Ascending aorta (tissue), 2 donors: ENCODE data around the gene LRRC75B. TPM values are rescaled to one million over a fixed set of nuclear protein-coding genes. Genes with fewer than 3 reads are reported as not detected.
A peak's percentile ranks its signal among the peaks of the same experiment; 100 is the strongest.
"Not testable (repeated sequence)": the region's sequence is repeated elsewhere in the genome, so short reads cannot be mapped to it uniquely, and the experiment has no call there.

Experiments
- DNase-seq, 2 donors: peaks; one replicate each; pipeline ENCODE4 v3.0.0-alpha.2; 2019; ENCODE audit warnings: low spot score in 2 of 2
- H3K27ac ChIP-seq, 2 donors: fragments of 200-600 bp; sonication (generic); one replicate each; pipeline ENCODE4 v1.5.1; 2016 to 2017; ENCODE audit warnings: mild to moderate bottlenecking in 1 of 2
- H3K27me3 ChIP-seq: fragments of 200-600 bp; sonication (generic); one replicate; pipeline ENCODE4 v1.5.1; 2017
- H3K36me3 ChIP-seq, 2 donors: fragments of 200-600 bp; sonication (generic); one replicate each; pipeline ENCODE4 v1.5.1; 2016
- H3K4me1 ChIP-seq, 2 donors: fragments of 200-600 bp; sonication (generic); one replicate each; pipeline ENCODE4 v1.5.1; 2016 to 2017; ENCODE audit warnings: mild to moderate bottlenecking in 1 of 2
- H3K4me3 ChIP-seq, 2 donors: fragments of 200-600 bp; sonication (generic); one replicate each; pipeline ENCODE4 v1.5.1; 2016 to 2017; ENCODE audit warnings: mild to moderate bottlenecking in 1 of 2
- H3K9me3 ChIP-seq, 2 donors: fragments of 200-600 bp; sonication (generic); one replicate each; pipeline ENCODE4 v1.5.1; 2016
- intact Hi-C: fragments of 100-400 bp; cut with DNase I; formaldehyde crosslinking; loops from one replicate; pipeline ENCODE4 v1.15.1; 2023
- total RNA-seq: library from RNA; depleted of rRNA; stranded (reverse); fragments of >200 nt; gene quantifications from one replicate; pipeline ENCODE4 v1.1.0, GENCODE V29; 2016
- TF ChIP-seq, protein P1 (sequence below), 3 experiments: fragments of 200-600 bp in 2 of 3; fragments of 450-650 bp in 1 of 3; sonication (generic) in 2 of 3; IDR thresholded peaks; one replicate each; pipeline ENCODE4 v1.5.1; 2016 to 2019; ENCODE audit warnings: antibody characterized with exemption in 3 of 3, mild to moderate bottlenecking in 1 of 3, moderate library complexity in 1 of 3

LRRC75B gene
- total RNA-seq, 1 donor from 2014 or later, result 22.7 TPM

GRCh38 chr22:24553597-24554312 lies 39.1 kb downstream of the LRRC75B start:
- Histone ChIP-seq H3K27me3 (no peaks in the 10 kb centered on the region), H3K4me3 (peak overlapping the region; percentile 81 to 90), H3K27ac (peak overlapping the region; percentile 94 to 99), H3K9me3 (no peaks in the 10 kb centered on the region), H3K36me3 (peaks cover 13 to 15% of the 10 kb centered on the region in 2 donors), H3K4me1 (peaks cover 20 to 30% of the 10 kb centered on the region in 2 donors)
- TF ChIP-seq, protein P1, sequence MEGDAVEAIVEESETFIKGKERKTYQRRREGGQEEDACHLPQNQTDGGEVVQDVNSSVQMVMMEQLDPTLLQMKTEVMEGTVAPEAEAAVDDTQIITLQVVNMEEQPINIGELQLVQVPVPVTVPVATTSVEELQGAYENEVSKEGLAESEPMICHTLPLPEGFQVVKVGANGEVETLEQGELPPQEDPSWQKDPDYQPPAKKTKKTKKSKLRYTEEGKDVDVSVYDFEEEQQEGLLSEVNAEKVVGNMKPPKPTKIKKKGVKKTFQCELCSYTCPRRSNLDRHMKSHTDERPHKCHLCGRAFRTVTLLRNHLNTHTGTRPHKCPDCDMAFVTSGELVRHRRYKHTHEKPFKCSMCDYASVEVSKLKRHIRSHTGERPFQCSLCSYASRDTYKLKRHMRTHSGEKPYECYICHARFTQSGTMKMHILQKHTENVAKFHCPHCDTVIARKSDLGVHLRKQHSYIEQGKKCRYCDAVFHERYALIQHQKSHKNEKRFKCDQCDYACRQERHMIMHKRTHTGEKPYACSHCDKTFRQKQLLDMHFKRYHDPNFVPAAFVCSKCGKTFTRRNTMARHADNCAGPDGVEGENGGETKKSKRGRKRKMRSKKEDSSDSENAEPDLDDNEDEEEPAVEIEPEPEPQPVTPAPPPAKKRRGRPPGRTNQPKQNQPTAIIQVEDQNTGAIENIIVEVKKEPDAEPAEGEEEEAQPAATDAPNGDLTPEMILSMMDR (IDR thresholded peaks at IDR 0.05), result no peak
- intact Hi-C loops, result loop anchor here (2.0 kb wide), 1 partner anchor 39 kb away; the partner anchor contains the start of gene LRRC75B
- no peak for DNase-seq

- H3K4me1 ChIP-seq, result peaks cover 20 to 26% of the 10 kb centered on the region in 2 donors
Observed at GRCh38 chr22:24552503-24553286, 40.2 kb downstream of the LRRC75B start.

GRCh38 chr22:24550902-24551435 lies 41.9 kb downstream of the LRRC75B start:
- intact Hi-C loops, result no loop called here
- peaks cover 8 to 13% of the 10 kb centered on the region in 2 donors for H3K4me1 ChIP-seq
- no peak overlapping the region for H3K4me3 ChIP-seq
- peaks cover 24 to 29% of the 10 kb centered on the region in 2 donors for H3K36me3 ChIP-seq
- H3K27me3 ChIP-seq, result no peaks in the 10 kb centered on the region
- no peak for DNase-seq
- H3K9me3 ChIP-seq, result no peaks in the 10 kb centered on the region
- TF ChIP-seq, protein P1 (IDR thresholded peaks at IDR 0.05), result no peak
- H3K27ac ChIP-seq, result no peak overlapping the region

More at GRCh38 chr22:24552503-24553286, 40.2 kb downstream of the LRRC75B start:
- H3K4me3 ChIP-seq, H3K27me3 ChIP-seq, DNase-seq, intact Hi-C loops, H3K27ac ChIP-seq, H3K9me3 ChIP-seq: not testable (repeated sequence)
- H3K36me3 ChIP-seq, result peaks cover 10 to 16% of the 10 kb centered on the region in 2 donors

DNA sequence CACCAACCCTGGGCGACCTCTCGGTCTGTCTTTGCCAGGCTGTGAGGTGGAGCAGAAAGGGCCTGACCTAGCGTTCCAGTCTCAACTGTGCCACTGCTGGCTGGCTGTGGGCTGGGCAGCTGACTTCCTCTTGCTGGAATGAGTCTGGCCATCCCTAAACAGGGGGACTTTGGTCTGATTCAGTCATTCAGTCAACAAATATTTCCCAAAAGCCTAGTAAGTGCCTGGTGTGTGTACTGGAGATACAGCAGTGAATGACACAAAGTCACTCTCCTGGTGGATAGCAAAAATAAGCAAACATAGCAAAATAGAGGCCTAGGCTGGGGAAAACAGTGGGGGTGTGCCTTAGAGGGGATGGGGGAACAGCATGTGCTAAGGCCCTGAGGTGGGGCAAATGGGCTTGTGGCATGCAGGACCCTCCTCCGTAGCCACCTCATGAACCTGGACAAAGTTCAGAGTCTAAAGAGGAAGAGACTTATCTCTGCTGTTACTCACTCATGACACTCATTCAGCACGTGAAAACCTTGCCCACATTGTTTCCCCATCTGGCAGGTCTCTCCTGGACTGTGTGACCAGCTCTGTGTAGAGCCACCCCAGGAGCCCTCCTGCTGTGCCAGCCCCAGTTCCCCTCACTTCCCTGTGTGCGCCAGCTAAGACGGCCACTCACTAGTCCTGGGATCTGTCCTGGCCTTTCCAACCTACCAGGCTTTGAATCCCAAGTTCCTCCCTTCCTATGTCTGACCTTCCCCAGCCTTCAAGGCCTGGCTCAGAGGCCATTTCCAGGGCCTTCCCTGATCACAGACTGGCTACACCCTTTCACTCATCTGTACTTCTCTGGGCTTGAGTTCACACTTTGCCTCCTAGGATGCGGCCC lies 42.6 kb downstream of the LRRC75B start:
- Histone ChIP-seq H3K27ac (no peak overlapping the region), H3K4me3 (no peak overlapping the region), H3K9me3 (no peaks in the 10 kb centered on the region), H3K27me3 (no peaks in the 10 kb centered on the region), H3K4me1 (peaks cover 9 to 15% of the 10 kb centered on the region in 2 donors), H3K36me3 (peaks cover 24 to 29% of the 10 kb centered on the region in 2 donors)
- TF ChIP-seq, protein P1 (IDR thresholded peaks at IDR 0.05), result no peak
- DNase-seq, result no peak
- intact Hi-C loops, result no loop called here

DNA sequence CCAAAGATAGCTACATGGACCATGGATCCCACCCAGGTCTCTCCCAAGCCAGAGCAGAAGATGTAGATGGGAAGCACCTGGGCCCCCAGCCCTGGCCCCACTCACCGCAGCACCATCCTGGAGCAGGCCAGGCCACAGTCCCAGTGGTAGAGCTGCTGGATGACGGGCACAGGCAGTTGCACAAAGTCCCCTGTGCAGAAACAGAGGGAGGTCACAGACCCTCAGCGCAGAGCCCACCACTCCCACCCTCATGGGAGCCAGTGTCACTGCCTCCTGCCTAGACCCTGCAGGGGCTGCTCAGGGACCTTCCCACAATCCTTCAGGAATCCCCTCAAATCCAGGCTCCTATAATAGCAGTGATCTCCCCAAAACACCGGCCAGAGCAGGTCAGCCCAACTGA lies 44.1 kb downstream of the LRRC75B start:
- H3K4me3 ChIP-seq, result no peak overlapping the region
- peaks cover 33 to 34% of the 10 kb centered on the region in 2 donors for H3K36me3 ChIP-seq
- peaks cover 7 to 14% of the 10 kb centered on the region in 2 donors for H3K4me1 ChIP-seq
- intact Hi-C loops, result no loop called here
- H3K27me3 ChIP-seq, result no peaks in the 10 kb centered on the region
- H3K9me3 ChIP-seq, result no peaks in the 10 kb centered on the region
- H3K27ac ChIP-seq, result no peak overlapping the region
- TF ChIP-seq, protein P1 (IDR thresholded peaks at IDR 0.05), result no peak
- DNase-seq, result no peak
